Cardiac septum (tissue), 1 donor: ENCODE results near the gene ST6GAL2. TPM values are rescaled to one million over a fixed set of nuclear protein-coding genes. Genes with fewer than 3 reads are reported as not detected.

Experiments used
- DNase-seq: peaks from one replicate; pipeline ENCODE4 v3.0.0-alpha.2; 2020; ENCODE audit warnings: low spot score
- intact Hi-C: fragments of 100-400 bp; cut with DNase I; formaldehyde crosslinking; loops from one replicate; pipeline ENCODE4 v1.14.0; 2022
- total RNA-seq: library from RNA; stranded (reverse); fragmentation: NEBNext Ultra II Directional; extraction: Animal tissue kit (Norgen Biotek cat#: 25700); gene quantifications from one replicate; pipeline ENCODE4 v1.2.1, GENCODE V29; 2021
- donor health status: DM: no; HTN: no; CAD: no.

Gene ST6GAL2
- total RNA-seq, 1 donor from 2014 or later = 0.38 TPM

- DNase-seq = no peak
- intact Hi-C loops = no loop called here
Measured at GRCh38 chr2:106764614-106765013, 121.4 kb downstream of the ST6GAL2 start.

DNA sequence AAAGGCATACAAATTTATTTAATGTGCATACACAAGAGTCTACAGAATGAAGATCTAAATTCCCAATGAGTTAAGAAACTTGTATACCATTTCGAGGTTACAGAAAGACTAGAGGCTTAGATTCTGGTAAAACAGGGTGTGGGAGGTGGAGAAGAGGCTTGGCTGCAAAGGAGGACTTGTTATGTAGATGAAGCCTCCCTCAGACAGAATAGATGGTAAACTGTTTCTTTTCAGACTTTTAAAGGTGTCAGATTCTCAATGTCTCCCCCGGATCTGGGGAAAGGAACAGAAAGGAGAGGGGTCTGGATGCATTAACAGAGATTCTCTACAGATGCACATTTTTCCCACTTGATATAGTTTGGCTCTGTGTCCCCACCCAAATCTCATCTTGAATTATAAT is 126.0 kb downstream of the ST6GAL2 start:
- DNase-seq = no peak
- intact Hi-C loops = no loop called here

DNA sequence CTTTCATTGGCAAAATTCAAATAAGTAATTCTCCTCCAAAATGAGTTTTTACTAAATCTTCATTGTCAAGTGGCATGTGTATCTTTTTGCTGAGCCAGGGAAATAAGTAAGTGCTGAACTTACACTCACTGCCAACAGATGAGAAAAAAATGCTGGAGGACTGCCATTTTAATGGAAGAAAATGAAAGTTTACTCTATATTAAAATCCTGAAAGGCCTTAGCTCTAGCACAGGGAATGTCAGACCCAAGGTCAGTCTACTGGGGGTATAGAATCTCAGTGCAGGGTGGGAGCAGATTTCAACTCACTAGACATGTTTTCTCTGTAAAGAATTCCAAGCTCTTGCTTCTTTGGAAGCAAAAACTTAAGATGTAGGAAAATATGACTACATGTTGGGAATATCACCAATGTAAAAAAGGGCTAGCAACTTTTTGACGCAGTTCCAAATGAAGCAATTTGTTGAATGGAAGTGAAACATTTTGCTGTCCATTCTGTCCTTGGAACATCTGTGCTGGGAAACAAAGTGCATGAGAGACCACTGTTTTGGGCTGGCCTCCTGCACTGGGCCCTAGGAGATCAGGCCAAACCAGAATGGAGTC is 127.0 kb downstream of the ST6GAL2 start:
- intact Hi-C loops = no loop called here
- DNase-seq = no peak
